Neural progenitor cell (in vitro differentiated cells): ENCODE measurements around the gene SRGAP2B. TPM values are rescaled to one million over a fixed set of nuclear protein-coding genes. Genes with fewer than 3 reads are reported as not detected.
"Not testable (repeated sequence)": the region's sequence is repeated elsewhere in the genome, so short reads cannot be mapped to it uniquely, and the experiment has no call there.

ENCODE experiments used
- DNase-seq: peaks from one replicate; pipeline ENCODE4 v3.0.0-alpha.2; 2016; ENCODE audit warnings: low spot score
- H2AFZ ChIP-seq: fragments of 200-600 bp; sonication (generic); replicated peaks from 2 replicates; pipeline ENCODE4 v1.6.1; 2016; ENCODE audit warnings: antibody characterized with exemption
- H3F3A ChIP-seq: fragments of 200-600 bp; sonication (generic); 2 replicates; pipeline ENCODE4 v1.6.1; 2016; ENCODE audit warnings: antibody characterized with exemption, low read depth
- H3K27ac ChIP-seq: fragments of 200-600 bp; sonication (generic); 2 replicates; pipeline ENCODE4 v1.5.1; 2016; ENCODE audit warnings: mild to moderate bottlenecking
- H3K27me3 ChIP-seq: fragments of 200-600 bp; sonication (generic); 2 replicates; pipeline ENCODE4 v1.6.1; 2016; ENCODE audit warnings: mild to moderate bottlenecking, moderate library complexity
- H3K36me3 ChIP-seq: fragments of 200-600 bp; sonication (generic); 2 replicates; pipeline ENCODE4 v1.5.1; 2016
- H3K4me1 ChIP-seq: fragments of 200-600 bp; sonication (generic); 2 replicates; pipeline ENCODE4 v1.6.1; 2016; ENCODE audit warnings: mixed run types
- H3K4me2 ChIP-seq: fragments of 200-600 bp; sonication (generic); 2 replicates; pipeline ENCODE4 v1.6.1; 2016
- H3K4me3 ChIP-seq: fragments of 200-600 bp; sonication (generic); 2 replicates; pipeline ENCODE4 v1.5.1; 2016
- H3K79me2 ChIP-seq: fragments of 200-600 bp; sonication (generic); 2 replicates; pipeline ENCODE4 v1.6.1; 2016; ENCODE audit warnings: low read depth
- H3K9ac ChIP-seq: fragments of 200-600 bp; sonication (generic); 2 replicates; pipeline ENCODE4 v1.6.1; 2016
- H3K9me3 ChIP-seq: fragments of 200-600 bp; sonication (generic); 2 replicates; pipeline ENCODE4 v1.5.1; 2016; ENCODE audit warnings: low read depth
- H4K20me1 ChIP-seq: fragments of 200-600 bp; sonication (generic); 2 replicates; pipeline ENCODE4 v1.6.1; 2016; ENCODE audit warnings: low read depth
- H3K27ac Mint-ChIP-seq: 3 replicates; pipeline ENCODE4 v1.8.0; 2021; ENCODE audit warnings: mixed read lengths
- H3K27me3 Mint-ChIP-seq: 2 replicates; pipeline ENCODE4 v1.8.0; 2022; ENCODE audit warnings: low read depth, mild to moderate bottlenecking, inconsistent platforms, moderate library complexity, mixed read lengths; ENCODE audit not compliant: insufficient read depth
- H3K36me3 Mint-ChIP-seq: 3 replicates; pipeline ENCODE4 v1.8.0; 2021; ENCODE audit warnings: mixed read lengths
- H3K4me1 Mint-ChIP-seq: 3 replicates; pipeline ENCODE4 v1.8.0; 2021; ENCODE audit warnings: mixed read lengths
- H3K4me3 Mint-ChIP-seq: 3 replicates; pipeline ENCODE4 v1.8.0; 2021; ENCODE audit warnings: mild to moderate bottlenecking, moderate library complexity, mixed read lengths
- H3K9me3 Mint-ChIP-seq: 3 replicates; pipeline ENCODE4 v1.8.0; 2020; ENCODE audit warnings: mixed read lengths
- total RNA-seq: library from RNA; depleted of rRNA; stranded (reverse); fragments of >200 nt; gene quantifications from 2 replicates; pipeline ENCODE4 v1.2.3, GENCODE V29; 2015; ENCODE audit warnings: low replicate concordance

Gene SRGAP2B
- total RNA-seq, 1 donor from 2014 or later = 19.1 TPM

DNA sequence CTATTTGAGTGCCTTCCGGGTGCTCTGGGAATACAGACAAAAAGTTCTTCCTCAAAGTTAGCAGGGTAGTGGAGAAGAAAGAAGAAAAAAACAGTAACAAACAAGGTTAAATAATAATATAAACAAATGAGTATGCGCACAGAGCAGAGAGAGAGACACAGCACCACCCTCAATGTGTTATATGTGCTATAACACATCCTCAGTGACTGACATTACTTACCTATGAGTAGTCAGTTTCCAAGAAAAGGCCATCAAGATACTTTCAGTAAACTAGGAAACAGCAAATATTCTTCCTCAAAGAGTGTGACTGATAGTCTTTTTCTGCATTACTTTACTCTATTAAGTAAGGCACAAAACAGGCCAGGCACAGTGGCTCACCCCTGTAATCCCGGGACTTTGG lies 93.7 kb downstream of the SRGAP2B start:
- H3K4me1 ChIP-seq, DNase-seq, H3K9me3 ChIP-seq, H3K9ac ChIP-seq, H3K27ac ChIP-seq, H3K4me1 Mint-ChIP-seq, H2AFZ ChIP-seq, H3K27me3 Mint-ChIP-seq, H3K27ac Mint-ChIP-seq, H3K36me3 Mint-ChIP-seq, H3K4me2 ChIP-seq, H3F3A ChIP-seq, H3K9me3 Mint-ChIP-seq, H3K4me3 Mint-ChIP-seq, H4K20me1 ChIP-seq, H3K27me3 ChIP-seq, H3K4me3 ChIP-seq, H3K36me3 ChIP-seq, H3K79me2 ChIP-seq: not testable (repeated sequence)

DNA sequence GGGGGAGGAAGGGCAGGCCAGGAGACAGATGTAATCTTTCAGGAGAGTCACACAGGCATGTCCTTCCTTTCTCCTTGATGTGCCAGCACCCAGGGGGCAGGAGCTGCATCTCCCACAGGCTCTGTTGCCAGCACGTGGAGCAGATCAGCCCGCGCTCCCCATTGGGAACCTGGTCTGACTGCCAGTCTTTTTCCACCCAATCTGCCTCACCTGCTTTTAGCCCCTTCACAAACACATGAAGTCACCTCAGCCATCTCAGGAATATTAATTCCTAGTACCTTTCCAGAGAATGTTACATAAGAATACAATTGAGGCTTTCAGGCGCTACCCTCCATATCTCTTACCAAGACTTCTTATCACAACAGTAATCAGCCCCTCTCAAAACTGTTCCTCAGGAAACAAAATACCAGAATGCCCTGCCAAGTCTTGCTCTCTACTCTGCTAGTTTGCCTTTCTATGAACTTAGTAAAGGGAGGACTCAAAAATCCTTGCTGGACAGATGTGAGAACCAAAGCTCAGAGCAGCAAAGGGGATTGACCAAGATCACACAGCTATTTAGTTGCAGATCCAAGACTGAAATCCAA lies 94.3 kb downstream of the SRGAP2B start:
- H3K79me2 ChIP-seq, H4K20me1 ChIP-seq, H3K27me3 Mint-ChIP-seq, H3K36me3 ChIP-seq, H3K4me3 Mint-ChIP-seq, H3K27me3 ChIP-seq, H3K9ac ChIP-seq, DNase-seq, H3K9me3 Mint-ChIP-seq, H3K4me3 ChIP-seq, H3K4me2 ChIP-seq, H2AFZ ChIP-seq, H3K4me1 Mint-ChIP-seq, H3K36me3 Mint-ChIP-seq, H3K9me3 ChIP-seq, H3F3A ChIP-seq, H3K4me1 ChIP-seq, H3K27ac Mint-ChIP-seq, H3K27ac ChIP-seq: not testable (repeated sequence)

DNA sequence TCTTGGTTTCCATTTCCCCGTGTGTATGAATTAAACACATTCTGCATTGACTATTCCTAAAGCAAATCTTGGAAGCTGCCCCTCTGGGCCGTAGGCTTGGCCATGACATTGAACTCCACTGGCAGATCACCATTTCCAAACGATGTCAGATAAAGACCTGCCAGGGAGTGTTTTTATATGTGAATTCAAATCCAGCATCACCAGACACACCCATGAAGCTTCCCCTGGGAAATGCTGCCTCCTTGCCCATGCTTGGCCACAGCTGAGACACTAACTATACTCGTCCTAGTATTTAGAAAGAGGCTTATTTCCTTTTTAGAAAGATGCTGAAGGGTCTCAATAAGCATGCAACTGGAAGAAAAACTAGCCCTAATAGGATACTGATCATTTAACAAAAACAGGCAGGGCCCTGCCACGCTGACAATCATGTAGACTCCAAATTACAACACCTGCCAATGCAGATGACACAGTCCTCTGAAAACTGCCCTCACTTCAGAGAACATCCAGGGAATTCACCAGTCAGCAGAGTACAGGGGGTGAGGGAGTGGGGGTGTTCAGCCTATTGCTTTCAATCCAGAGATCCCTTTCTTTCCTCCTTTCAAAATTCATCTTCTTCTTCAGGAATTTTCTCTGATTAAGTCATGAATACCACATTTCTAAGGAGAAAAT lies 94.9 kb downstream of the SRGAP2B start:
- not testable (repeated sequence) for H4K20me1 ChIP-seq, H3K4me3 Mint-ChIP-seq, H3K36me3 ChIP-seq, H3K4me1 ChIP-seq, H3K4me2 ChIP-seq, H3K4me3 ChIP-seq, H3F3A ChIP-seq, H3K9me3 Mint-ChIP-seq, H3K27ac Mint-ChIP-seq, H3K4me1 Mint-ChIP-seq, DNase-seq, H3K79me2 ChIP-seq, H3K27me3 Mint-ChIP-seq, H3K27ac ChIP-seq, H3K9ac ChIP-seq, H3K9me3 ChIP-seq, H3K27me3 ChIP-seq, H3K36me3 Mint-ChIP-seq, H2AFZ ChIP-seq

DNA sequence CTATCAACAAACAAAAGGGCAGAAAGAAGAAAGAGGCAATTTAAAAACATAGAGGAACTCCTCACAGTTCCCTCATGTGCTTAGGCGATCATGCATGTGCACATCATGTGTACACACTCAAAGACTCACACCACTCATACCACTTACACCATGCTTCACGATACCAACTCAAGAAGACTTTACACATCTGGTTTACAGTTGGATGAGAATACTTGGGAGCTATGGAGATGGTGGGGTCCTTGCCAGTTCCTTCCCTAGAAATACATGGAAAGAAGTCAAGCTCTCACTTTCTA lies 96.2 kb downstream of the SRGAP2B start:
- H3K4me3 ChIP-seq, H3K9me3 Mint-ChIP-seq: not testable (repeated sequence)
- H3K4me2 ChIP-seq = peak overlapping the region; percentile 49

DNA sequence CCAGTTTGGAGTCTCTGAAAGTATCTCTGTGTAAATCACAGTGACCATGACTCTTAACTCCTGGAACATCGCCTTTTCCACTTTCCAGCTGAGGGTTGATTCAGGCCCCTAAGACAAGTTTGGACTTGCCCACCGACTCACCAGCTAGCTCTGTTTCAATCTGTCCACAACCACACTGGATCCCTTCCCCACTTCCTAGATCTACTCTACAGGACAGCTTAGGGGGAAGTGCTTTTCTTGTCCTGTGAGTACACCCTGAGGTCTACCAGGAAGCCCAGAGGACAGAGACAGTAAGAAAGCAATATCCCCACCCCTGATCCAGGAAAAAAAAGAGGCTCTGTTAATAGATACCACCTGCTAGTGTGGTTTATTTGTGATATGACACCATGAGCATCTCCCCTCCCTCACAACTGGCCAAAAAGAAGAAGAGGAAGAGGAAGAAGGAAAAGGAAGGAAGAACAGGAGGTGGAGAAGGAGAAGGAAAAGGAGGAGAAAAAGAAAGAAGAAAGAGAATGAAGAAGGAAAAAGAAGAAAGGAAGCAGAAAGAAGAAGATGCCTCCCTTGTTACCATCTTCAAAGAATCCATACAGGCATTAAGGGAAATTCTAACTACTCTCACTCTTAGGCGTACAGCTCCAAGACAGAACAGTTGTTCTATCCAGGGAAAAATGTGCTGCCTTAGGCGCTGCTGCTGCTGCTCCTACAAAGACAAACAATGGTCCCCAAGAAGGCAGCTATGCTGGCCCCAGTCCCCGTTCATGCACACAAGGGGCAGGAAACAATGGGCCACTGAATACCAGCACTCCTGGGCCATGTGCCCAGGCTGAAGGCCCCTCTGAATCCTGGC lies 96.8 kb downstream of the SRGAP2B start:
- not testable (repeated sequence) for H3K27me3 Mint-ChIP-seq, H3K27me3 ChIP-seq, H2AFZ ChIP-seq, H3K27ac ChIP-seq, H3K36me3 ChIP-seq, H3K4me1 Mint-ChIP-seq, H3K36me3 Mint-ChIP-seq, H4K20me1 ChIP-seq, H3K4me1 ChIP-seq, H3K4me3 ChIP-seq, H3K27ac Mint-ChIP-seq, H3K9me3 ChIP-seq, H3F3A ChIP-seq, H3K9me3 Mint-ChIP-seq, H3K4me3 Mint-ChIP-seq, H3K79me2 ChIP-seq, H3K9ac ChIP-seq
- peak overlapping the region; percentile 49 for H3K4me2 ChIP-seq
- peak; percentile 0 for DNase-seq

More for the DNA sequence above, 96.2 kb downstream of the SRGAP2B start:
- H2AFZ ChIP-seq, H3K27ac Mint-ChIP-seq, H3K27ac ChIP-seq, H3K4me3 Mint-ChIP-seq, H3K27me3 ChIP-seq, H3F3A ChIP-seq, H3K36me3 Mint-ChIP-seq, H3K27me3 Mint-ChIP-seq, DNase-seq, H3K4me1 ChIP-seq, H3K9me3 ChIP-seq, H4K20me1 ChIP-seq, H3K9ac ChIP-seq, H3K79me2 ChIP-seq, H3K36me3 ChIP-seq, H3K4me1 Mint-ChIP-seq: not testable (repeated sequence)

DNA sequence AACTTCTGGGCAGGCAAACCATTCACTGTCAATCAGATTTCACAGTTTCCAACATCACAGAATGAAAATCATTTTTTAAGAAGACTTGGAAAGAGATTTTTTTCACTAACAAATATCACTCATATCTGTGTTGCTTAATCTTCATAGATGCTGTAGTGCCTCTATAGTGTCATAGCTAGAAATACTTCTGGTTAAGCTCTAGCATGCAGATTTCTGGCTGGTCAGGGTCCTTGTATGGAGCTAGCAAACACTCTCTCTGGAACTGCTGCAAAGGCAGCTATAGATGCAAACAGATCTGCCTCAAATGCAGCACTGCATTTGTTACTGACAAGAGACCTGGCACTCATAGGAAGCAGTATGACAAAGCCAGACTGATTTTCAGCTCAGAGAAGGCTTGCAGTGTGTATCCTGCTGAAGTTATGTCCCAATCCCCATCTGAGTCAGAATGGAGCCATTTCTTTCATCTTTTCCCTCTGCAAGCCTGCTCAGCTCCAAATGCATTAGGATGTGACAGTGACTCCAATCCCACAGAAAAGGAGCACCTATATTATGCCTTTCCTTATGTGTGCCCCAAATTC lies 99.2 kb downstream of the SRGAP2B start:
- not testable (repeated sequence) for H3K4me3 ChIP-seq, H3K27ac ChIP-seq, H3K4me1 ChIP-seq, H4K20me1 ChIP-seq, H3K27me3 Mint-ChIP-seq, H3K4me2 ChIP-seq, H3K36me3 ChIP-seq, H3F3A ChIP-seq, H3K4me3 Mint-ChIP-seq, H3K27ac Mint-ChIP-seq, H3K4me1 Mint-ChIP-seq, H3K9ac ChIP-seq, H3K79me2 ChIP-seq, H2AFZ ChIP-seq, H3K9me3 ChIP-seq, H3K36me3 Mint-ChIP-seq, H3K9me3 Mint-ChIP-seq, H3K27me3 ChIP-seq
- DNase-seq = peak; percentile 0

DNA sequence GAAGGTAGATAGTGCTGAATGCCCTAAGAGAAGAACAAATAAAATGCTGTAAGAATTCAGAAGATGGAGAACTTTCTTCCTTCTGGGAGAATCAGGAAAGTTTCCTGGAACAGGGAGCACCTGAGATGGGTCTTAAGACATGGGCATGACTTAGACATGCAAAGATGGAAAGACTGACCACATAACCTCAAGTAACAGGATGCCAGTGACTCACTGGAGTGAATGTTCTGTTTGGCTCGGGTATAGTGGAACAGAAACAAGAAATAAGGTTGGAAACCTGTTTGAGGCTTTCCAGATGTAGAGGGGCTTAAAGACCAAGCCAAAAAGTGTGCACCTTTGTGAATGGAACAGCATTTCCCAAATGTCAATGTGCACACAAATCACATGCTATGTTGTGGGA lies 102.2 kb downstream of the SRGAP2B start:
- DNase-seq, H4K20me1 ChIP-seq, H3K36me3 ChIP-seq, H3K27ac ChIP-seq, H3K9me3 ChIP-seq, H2AFZ ChIP-seq, H3K27me3 Mint-ChIP-seq, H3K27ac Mint-ChIP-seq, H3K27me3 ChIP-seq, H3K9me3 Mint-ChIP-seq, H3K4me3 ChIP-seq, H3K79me2 ChIP-seq, H3K36me3 Mint-ChIP-seq, H3K4me1 Mint-ChIP-seq, H3F3A ChIP-seq, H3K4me2 ChIP-seq, H3K4me3 Mint-ChIP-seq, H3K4me1 ChIP-seq, H3K9ac ChIP-seq: not testable (repeated sequence)

DNA sequence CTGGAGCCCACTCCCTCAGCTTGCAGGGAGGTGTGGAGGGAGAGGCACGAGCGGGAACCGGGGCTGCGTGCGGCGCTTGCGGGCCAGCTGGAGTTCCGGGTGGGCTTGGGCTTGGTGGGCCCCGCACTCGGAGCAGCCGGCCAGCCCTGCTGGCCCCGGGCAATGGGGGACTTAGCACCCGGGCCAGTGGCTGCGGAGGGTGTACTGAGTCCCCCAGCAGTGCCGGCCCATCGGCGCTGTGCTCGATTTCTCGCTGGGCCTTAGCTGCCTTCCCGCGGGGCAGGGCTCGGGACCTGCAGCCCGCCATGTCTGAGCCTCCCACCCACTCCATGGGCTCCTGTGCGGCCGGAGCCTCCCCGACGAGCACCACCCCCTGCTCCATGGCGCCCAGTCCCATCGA lies 104.5 kb downstream of the SRGAP2B start:
- not testable (repeated sequence) for H3K27ac ChIP-seq, H3K36me3 Mint-ChIP-seq, H3K4me3 ChIP-seq, H3F3A ChIP-seq, H3K36me3 ChIP-seq, H3K27me3 ChIP-seq, H3K9me3 Mint-ChIP-seq, H3K4me3 Mint-ChIP-seq, H2AFZ ChIP-seq, H3K9me3 ChIP-seq, H3K4me2 ChIP-seq, DNase-seq, H3K79me2 ChIP-seq, H3K4me1 Mint-ChIP-seq, H3K27me3 Mint-ChIP-seq, H4K20me1 ChIP-seq, H3K9ac ChIP-seq, H3K4me1 ChIP-seq, H3K27ac Mint-ChIP-seq
